Neural cell (in vitro differentiated cells): Measurements from ENCODE around the gene PIGK. TPM values are rescaled to one million over a fixed set of nuclear protein-coding genes. Genes with fewer than 3 reads are reported as not detected.

ENCODE experiments used
- H2AFZ ChIP-seq: fragments of 200-600, 300-800 bp; sonication (generic), shearing (Covaris generic); 2 replicates; pipeline ENCODE4 v1.6.0; 2014; ENCODE audit warnings: low read depth, mild to moderate bottlenecking, antibody characterized with exemption, low read length, moderate library complexity
- H3F3A ChIP-seq: fragments of 200-600 bp; shearing (Covaris generic); 2 replicates; pipeline ENCODE4 v1.6.1; 2016; ENCODE audit warnings: mild to moderate bottlenecking, moderate library complexity, mixed read lengths, antibody characterized with exemption, low read length; ENCODE audit not compliant: insufficient read depth, poor library complexity, severe bottlenecking
- H3K27ac ChIP-seq: fragments of 200-600, 300-800 bp; sonication (generic), shearing (Covaris generic); 2 replicates; pipeline ENCODE4 v1.5.1; 2014; ENCODE audit warnings: mild to moderate bottlenecking, low read length, moderate library complexity
- H3K27me3 ChIP-seq: fragments of 300-800, 200-600 bp; sonication (generic), shearing (Covaris generic); 2 replicates; pipeline ENCODE4 v1.6.0; 2014; ENCODE audit warnings: mild to moderate bottlenecking, low read depth, low read length, moderate library complexity; ENCODE audit not compliant: insufficient read depth
- H3K36me3 ChIP-seq: fragments of 300-800, 200-600 bp; sonication (generic), shearing (Covaris generic); 2 replicates; pipeline ENCODE4 v1.5.1; 2014; ENCODE audit warnings: mild to moderate bottlenecking, antibody characterized with exemption, low read length, moderate library complexity; ENCODE audit not compliant: insufficient read depth
- H3K4me2 ChIP-seq: fragments of 300-800, 200-600 bp; sonication (generic), shearing (Covaris generic); 2 replicates; pipeline ENCODE4 v1.6.0; 2014; ENCODE audit warnings: mild to moderate bottlenecking, low read length
- H3K4me3 ChIP-seq: fragments of 300-800, 200-600 bp; sonication (generic), shearing (Covaris generic); 2 replicates; pipeline ENCODE4 v1.5.1; 2014; ENCODE audit warnings: mild to moderate bottlenecking, low read length, moderate library complexity
- H3K79me2 ChIP-seq: fragments of 200-600 bp; shearing (Covaris generic); replicated peaks from 2 replicates; pipeline ENCODE4 v1.6.0; 2014; ENCODE audit warnings: mild to moderate bottlenecking, low read length, moderate library complexity; ENCODE audit not compliant: insufficient read depth
- H3K9ac ChIP-seq: fragments of 300-800, 200-600 bp; sonication (generic), shearing (Covaris generic); 2 replicates; pipeline ENCODE4 v1.6.1; 2016; ENCODE audit warnings: mild to moderate bottlenecking, low read length, mixed read lengths
- H3K9me2 ChIP-seq: fragments of 200-600 bp; shearing (Covaris generic); 2 replicates; pipeline ENCODE4 v1.6.1; 2016; ENCODE audit warnings: mild to moderate bottlenecking, low read length, mixed read lengths; ENCODE audit not compliant: insufficient read depth
- H3K9me3 ChIP-seq: fragments of 200-600, 300-800 bp; sonication (generic), shearing (Covaris generic); 2 replicates; pipeline ENCODE4 v1.6.1; 2016; ENCODE audit warnings: mild to moderate bottlenecking, mixed run types, low read length, moderate library complexity, mixed read lengths
- H4K20me1 ChIP-seq: fragments of 200-600 bp; shearing (Covaris generic); 2 replicates; pipeline ENCODE4 v1.6.1; 2016; ENCODE audit warnings: mild to moderate bottlenecking, mixed run types; ENCODE audit not compliant: insufficient read depth
- EP300 ChIP-seq: fragments of 450-650 bp; conservative IDR thresholded peaks from 2 replicates; pipeline ENCODE4 v1.6.1; 2014; ENCODE audit warnings: antibody characterized with exemption, mild to moderate bottlenecking, moderate library complexity; ENCODE audit not compliant: poor library complexity, severe bottlenecking
- EZH2 ChIP-seq: fragments of 200-600, 300-800 bp; shearing (Covaris generic), sonication (generic); IDR thresholded peaks from 2 replicates; pipeline ENCODE4 v1.6.1; 2014; ENCODE audit warnings: antibody characterized with exemption, low read length, borderline replicate concordance, mild to moderate bottlenecking; ENCODE audit not compliant: insufficient read depth, poor library complexity, severe bottlenecking
- MXI1 ChIP-seq: fragments of 450-650 bp; conservative IDR thresholded peaks from 2 replicates; pipeline ENCODE4 v1.6.1; 2014; ENCODE audit warnings: antibody characterized with exemption, mild to moderate bottlenecking; ENCODE audit not compliant: poor library complexity, severe bottlenecking
- POLR2AphosphoS5 ChIP-seq: IDR thresholded peaks from 2 replicates; pipeline ENCODE4 v1.6.1; 2012
- RAD21 ChIP-seq: fragments of 450-650 bp; conservative IDR thresholded peaks from 2 replicates; pipeline ENCODE4 v1.6.1; 2014; ENCODE audit warnings: antibody characterized with exemption, mild to moderate bottlenecking, moderate library complexity
- SMC3 ChIP-seq: fragments of 450-650 bp; conservative IDR thresholded peaks from 2 replicates; pipeline ENCODE4 v1.6.1; 2014; ENCODE audit warnings: antibody characterized with exemption, mild to moderate bottlenecking, moderate library complexity; ENCODE audit not compliant: poor library complexity
- TAF1 ChIP-seq: IDR thresholded peaks from 2 replicates; pipeline ENCODE4 v1.6.1; 2012; ENCODE audit warnings: low read depth
- polyA plus RNA-seq: library from polyadenylated mRNA; depleted of rRNA; stranded (reverse); fragments of >200 nt; gene quantifications from 2 replicates; pipeline ENCODE4 v1.2.3, GENCODE V29; 2014
- TF ChIP-seq, protein P1 (sequence below): IDR thresholded peaks from 2 replicates; pipeline ENCODE4 v1.6.1; 2012; ENCODE audit warnings: borderline replicate concordance
- TF ChIP-seq, protein P2 (sequence below): fragments of 450-650 bp; IDR thresholded peaks from 2 replicates; pipeline ENCODE4 v1.5.1; 2014; ENCODE audit warnings: antibody characterized with exemption, mild to moderate bottlenecking, moderate library complexity; ENCODE audit not compliant: poor library complexity, severe bottlenecking

Gene PIGK
- polyA plus RNA-seq, 1 donor from 2014 or later, result 24.3 TPM

DNA sequence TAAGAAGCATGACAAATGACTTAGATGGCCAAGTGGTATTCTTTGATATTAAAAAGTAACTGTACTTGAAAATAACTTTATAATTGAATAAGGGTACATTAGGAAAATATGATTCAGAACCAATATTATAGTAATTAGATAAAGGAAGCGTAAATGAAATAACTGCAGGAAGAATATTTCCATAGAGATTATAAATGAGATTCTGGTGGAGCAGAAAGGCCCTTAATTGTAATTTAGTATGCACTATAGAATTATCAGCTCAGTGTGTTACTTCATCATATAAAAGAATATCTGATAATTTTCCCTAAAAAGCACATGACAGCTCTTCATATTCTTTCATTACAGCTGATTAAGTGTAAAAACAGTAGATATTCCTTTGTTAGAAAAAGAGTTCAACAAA, 171.7 kb downstream of the PIGK start:
- H3K4me2 ChIP-seq, result no peak overlapping the region
- H3K27ac ChIP-seq, result no peak overlapping the region
- no peak for TF ChIP-seq RAD21
- TF ChIP-seq POLR2AphosphoS5, result no peak
- TF ChIP-seq, protein P1, sequence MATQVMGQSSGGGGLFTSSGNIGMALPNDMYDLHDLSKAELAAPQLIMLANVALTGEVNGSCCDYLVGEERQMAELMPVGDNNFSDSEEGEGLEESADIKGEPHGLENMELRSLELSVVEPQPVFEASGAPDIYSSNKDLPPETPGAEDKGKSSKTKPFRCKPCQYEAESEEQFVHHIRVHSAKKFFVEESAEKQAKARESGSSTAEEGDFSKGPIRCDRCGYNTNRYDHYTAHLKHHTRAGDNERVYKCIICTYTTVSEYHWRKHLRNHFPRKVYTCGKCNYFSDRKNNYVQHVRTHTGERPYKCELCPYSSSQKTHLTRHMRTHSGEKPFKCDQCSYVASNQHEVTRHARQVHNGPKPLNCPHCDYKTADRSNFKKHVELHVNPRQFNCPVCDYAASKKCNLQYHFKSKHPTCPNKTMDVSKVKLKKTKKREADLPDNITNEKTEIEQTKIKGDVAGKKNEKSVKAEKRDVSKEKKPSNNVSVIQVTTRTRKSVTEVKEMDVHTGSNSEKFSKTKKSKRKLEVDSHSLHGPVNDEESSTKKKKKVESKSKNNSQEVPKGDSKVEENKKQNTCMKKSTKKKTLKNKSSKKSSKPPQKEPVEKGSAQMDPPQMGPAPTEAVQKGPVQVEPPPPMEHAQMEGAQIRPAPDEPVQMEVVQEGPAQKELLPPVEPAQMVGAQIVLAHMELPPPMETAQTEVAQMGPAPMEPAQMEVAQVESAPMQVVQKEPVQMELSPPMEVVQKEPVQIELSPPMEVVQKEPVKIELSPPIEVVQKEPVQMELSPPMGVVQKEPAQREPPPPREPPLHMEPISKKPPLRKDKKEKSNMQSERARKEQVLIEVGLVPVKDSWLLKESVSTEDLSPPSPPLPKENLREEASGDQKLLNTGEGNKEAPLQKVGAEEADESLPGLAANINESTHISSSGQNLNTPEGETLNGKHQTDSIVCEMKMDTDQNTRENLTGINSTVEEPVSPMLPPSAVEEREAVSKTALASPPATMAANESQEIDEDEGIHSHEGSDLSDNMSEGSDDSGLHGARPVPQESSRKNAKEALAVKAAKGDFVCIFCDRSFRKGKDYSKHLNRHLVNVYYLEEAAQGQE, result no peak
- no peak for TF ChIP-seq SMC3
- TF ChIP-seq, protein P2, sequence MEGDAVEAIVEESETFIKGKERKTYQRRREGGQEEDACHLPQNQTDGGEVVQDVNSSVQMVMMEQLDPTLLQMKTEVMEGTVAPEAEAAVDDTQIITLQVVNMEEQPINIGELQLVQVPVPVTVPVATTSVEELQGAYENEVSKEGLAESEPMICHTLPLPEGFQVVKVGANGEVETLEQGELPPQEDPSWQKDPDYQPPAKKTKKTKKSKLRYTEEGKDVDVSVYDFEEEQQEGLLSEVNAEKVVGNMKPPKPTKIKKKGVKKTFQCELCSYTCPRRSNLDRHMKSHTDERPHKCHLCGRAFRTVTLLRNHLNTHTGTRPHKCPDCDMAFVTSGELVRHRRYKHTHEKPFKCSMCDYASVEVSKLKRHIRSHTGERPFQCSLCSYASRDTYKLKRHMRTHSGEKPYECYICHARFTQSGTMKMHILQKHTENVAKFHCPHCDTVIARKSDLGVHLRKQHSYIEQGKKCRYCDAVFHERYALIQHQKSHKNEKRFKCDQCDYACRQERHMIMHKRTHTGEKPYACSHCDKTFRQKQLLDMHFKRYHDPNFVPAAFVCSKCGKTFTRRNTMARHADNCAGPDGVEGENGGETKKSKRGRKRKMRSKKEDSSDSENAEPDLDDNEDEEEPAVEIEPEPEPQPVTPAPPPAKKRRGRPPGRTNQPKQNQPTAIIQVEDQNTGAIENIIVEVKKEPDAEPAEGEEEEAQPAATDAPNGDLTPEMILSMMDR, result no peak
- no peak for TF ChIP-seq MXI1
- TF ChIP-seq EZH2, result no peak
- no peak for TF ChIP-seq TAF1
- TF ChIP-seq EP300, result no peak

DNA sequence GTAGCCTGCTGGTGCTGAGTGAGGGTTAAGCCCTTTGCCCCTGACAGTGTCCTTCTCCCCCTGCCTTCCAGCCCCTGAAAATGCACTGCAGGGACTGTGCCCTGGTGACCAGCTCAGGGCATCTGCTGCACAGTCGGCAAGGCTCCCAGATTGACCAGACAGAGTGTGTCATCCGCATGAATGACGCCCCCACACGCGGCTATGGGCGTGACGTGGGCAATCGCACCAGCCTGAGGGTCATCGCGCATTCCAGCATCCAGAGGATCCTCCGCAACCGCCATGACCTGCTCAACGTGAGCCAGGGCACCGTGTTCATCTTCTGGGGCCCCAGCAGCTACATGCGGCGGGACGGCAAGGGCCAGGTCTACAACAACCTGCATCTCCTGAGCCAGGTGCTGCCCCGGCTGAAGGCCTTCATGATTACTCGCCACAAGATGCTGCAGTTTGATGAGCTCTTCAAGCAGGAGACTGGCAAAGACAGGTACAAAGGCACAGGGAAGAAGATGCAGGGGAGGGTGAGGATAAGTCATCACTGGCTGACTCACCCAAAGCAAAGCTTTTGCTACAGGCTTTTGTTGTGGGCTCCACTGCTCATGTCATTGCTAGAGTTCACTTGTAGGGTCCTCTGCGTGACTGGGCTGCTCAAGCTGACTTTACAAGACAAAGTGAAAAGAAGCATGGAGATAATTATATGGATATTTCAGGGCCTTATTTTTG, 174.9 kb downstream of the PIGK start:
- TF ChIP-seq MXI1 (no peak), POLR2AphosphoS5 (no peak)
- no peak overlapping the region for H3K27ac ChIP-seq

More for the DNA sequence above, 171.7 kb downstream of the PIGK start:
- H3K36me3 ChIP-seq, result no peaks in the 10 kb centered on the region
- no peak overlapping the region for H2AFZ ChIP-seq
- H3K9me2 ChIP-seq, result no peaks in the 10 kb centered on the region
- H3K9me3 ChIP-seq, result no peaks in the 10 kb centered on the region
- H3F3A ChIP-seq, result no peaks in the 10 kb centered on the region
- H3K27me3 ChIP-seq, result no peaks in the 10 kb centered on the region
- H4K20me1 ChIP-seq, result no peaks in the 10 kb centered on the region
- no peaks in the 10 kb centered on the region for H3K79me2 ChIP-seq
- H3K4me3 ChIP-seq, result no peak overlapping the region
- no peak overlapping the region for H3K9ac ChIP-seq

More for the DNA sequence above, 174.9 kb downstream of the PIGK start:
- Histone ChIP-seq H2AFZ (no peak overlapping the region), H3F3A (no peaks in the 10 kb centered on the region), H3K4me2 (no peak overlapping the region), H3K79me2 (no peaks in the 10 kb centered on the region), H3K36me3 (no peaks in the 10 kb centered on the region), H3K9me2 (no peaks in the 10 kb centered on the region), H3K27me3 (no peaks in the 10 kb centered on the region), H3K4me3 (no peak overlapping the region), H3K9me3 (no peaks in the 10 kb centered on the region), H4K20me1 (no peaks in the 10 kb centered on the region), H3K9ac (no peak overlapping the region)
